Fibroblast of villous mesenchyme (primary cell): ENCODE measurements around the gene RELB. TPM values are rescaled to one million over a fixed set of nuclear protein-coding genes. Genes with fewer than 3 reads are reported as not detected.

Experiments used
- DNase-seq: peaks from one replicate; pipeline ENCODE4 v3.0.0-alpha.2; 2010; ENCODE audit warnings: low read depth
- H3K4me3 ChIP-seq: 2 replicates; pipeline ENCODE4 v1.5.1; 2011; ENCODE audit warnings: low read depth, mild to moderate bottlenecking, low read length
- CTCF ChIP-seq: IDR thresholded peaks from 2 replicates; pipeline ENCODE4 v1.5.1; 2012; ENCODE audit warnings: low read depth, mild to moderate bottlenecking, low read length; ENCODE audit not compliant: insufficient read depth
- total RNA-seq: library from RNA; depleted of rRNA; stranded (reverse); fragments of >200 nt; gene quantifications from 2 replicates; pipeline ENCODE4 v1.2.3, GENCODE V29; 2012

Gene RELB
- total RNA-seq, 1 donor: 13.8 TPM

DNA sequence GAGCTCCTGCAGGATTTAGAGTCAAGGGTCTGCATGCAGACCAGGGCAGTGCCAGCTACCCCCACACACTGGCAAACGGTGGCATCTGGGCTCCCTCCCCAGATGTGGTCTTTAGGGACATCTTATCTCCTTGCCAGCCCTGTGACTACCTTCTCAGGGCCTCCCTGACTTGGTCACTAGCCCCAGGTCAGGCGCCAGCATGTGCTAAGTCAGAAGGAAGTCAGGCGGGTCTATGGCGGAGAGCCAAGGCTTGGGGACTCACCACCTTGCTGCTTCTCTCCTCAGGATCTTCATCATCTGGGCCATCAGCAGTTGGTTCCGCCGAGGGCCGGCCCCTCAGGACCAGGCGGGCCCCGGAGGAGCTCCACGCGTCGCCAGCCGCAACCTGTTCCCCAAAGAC lies 28.5 kb upstream of the RELB start:
- TF ChIP-seq CTCF: no peak
- DNase-seq: no peak
- no peak overlapping the region for H3K4me3 ChIP-seq

DNA sequence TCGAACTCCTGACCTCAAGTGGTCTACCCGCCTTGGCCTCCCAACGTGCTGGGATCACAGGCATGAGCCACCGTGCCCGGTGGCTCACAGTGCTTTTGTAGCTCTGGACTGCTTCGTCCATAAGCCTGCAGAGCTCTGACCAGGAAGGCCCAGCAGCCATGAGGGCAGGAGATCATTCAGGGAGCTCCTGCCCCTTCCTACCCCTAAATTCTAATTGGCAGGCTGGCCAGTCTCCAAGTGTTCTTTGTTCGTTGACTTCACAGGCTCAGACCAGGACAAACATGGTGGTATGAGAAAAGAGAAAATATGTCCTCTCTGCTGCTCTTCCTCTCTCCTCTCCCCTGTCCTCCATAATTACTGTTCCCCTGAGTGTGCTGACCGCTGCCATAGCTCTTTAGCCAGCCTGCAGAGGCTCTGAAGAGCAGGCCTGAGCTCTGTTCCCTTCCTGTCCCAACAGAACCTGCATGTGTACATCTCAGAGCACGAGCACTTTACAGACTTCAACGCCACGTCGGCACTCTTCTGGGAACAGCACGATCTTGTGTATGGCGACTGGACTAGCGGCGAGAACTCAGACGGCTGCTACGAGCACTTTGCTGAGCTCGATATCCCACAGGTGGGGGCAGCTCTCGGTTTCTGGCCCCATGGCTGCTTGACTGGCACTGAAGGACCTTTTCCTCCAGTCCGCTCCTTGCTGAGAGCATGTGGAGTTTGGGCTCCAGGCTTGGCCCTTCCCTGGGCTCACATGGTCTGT lies 27.1 kb upstream of the RELB start:
- TF ChIP-seq CTCF: no peak
- H3K4me3 ChIP-seq: no peak overlapping the region

DNA sequence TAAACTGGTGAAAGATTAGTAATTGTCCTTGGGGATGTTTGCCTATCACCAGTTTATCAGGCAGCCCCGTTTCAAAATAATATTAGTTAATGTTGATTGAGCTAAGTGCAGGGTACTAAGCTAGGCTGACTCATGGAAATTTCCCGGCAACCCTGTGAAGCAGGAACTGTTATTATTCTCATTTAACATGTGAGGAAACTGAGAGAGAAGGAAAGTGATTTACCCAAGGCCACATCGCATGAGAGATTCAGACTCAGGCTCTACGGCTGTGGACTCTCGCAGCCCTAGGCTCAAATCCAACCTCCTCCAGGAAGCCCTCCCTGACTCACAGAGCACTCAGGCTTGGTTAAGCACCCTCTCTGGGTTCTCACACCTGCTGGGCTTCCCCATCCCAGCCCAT lies 26.4 kb upstream of the RELB start:
- no peak for DNase-seq
- no peak overlapping the region for H3K4me3 ChIP-seq

More for the DNA sequence above, 27.1 kb upstream of the RELB start:
- no peak for DNase-seq

DNA sequence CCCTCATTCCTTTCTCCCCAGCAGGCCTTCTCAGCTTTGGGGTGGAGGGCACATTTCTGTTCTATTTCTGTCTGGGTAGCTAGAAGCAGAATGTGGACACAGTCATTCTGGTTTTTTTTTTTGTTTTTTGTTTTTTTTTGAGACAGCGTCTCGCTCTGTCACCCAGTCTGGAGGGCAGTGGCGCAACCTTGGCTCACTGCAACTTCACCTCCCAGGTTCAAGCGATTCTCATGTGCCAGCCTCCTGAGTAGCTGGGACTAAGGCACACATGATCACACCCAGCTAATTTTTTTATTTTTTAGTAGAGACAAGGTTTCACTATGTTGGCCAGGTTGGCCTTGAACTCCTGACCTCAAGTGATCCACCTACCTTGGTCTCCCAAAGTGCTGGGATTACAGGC lies 25.8 kb upstream of the RELB start:
- no peak for TF ChIP-seq CTCF
- no peak for DNase-seq
- no peak overlapping the region for H3K4me3 ChIP-seq

More for the DNA sequence above, 26.4 kb upstream of the RELB start:
- TF ChIP-seq CTCF: no peak

GRCh38 chr19:44984005-44984404 lies 17.3 kb upstream of the RELB start:
- TF ChIP-seq CTCF: no peak
- DNase-seq: no peak
- no peak overlapping the region for H3K4me3 ChIP-seq

DNA sequence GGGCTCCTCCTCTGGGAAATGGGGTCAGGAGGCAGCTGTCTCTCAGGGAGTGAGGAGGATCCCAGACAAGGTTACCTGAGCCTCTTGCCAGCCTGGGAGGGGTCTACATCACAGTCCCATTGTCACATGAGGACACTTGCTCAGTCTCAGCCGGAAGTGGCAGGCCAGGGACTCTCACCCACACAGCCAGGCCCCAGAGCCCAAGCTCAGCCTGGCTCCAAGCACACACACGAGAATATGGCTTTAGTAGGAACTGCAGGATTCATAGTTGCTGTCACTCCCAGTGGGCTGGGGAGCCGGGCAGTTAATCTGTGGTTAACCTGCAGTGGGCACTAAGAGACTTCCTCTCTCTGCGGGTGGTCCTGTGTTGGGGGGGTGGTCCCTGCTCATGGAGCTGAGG lies 15.8 kb upstream of the RELB start:
- no peak for DNase-seq
- no peak overlapping the region for H3K4me3 ChIP-seq
- no peak for TF ChIP-seq CTCF

- no peak overlapping the region for H3K4me3 ChIP-seq
- DNase-seq: no peak
- no peak for TF ChIP-seq CTCF
Measured at GRCh38 chr19:44986389-44986788, 14.9 kb upstream of the RELB start.
